HEK293 (cell line): ENCODE results near the gene ASPDH.
A peak's percentile ranks its signal among the peaks of the same experiment; 100 is the strongest.

Experiments
- CTCF ChIA-PET: fragments of 350-600 bp; formaldehyde crosslinking; extraction: SDS; loops from one replicate; lab custom pipeline; 2021; ENCODE audit warnings: antibody characterized with exemption; lab: Yijun Ruan, JAX
- POLR2A ChIA-PET: fragments of 300-600 bp; formaldehyde crosslinking; extraction: SDS; loops from one replicate; lab custom pipeline; 2020; ENCODE audit warnings: antibody characterized with exemption, inconsistent platforms; lab: Yijun Ruan, JAX
- H3K27ac ChIP-seq: fragments of 200-500 bp; sonication (Bioruptor generic); 2 replicates; pipeline ENCODE4 v1.5.1; 2014; ENCODE audit warnings: low read depth, low read length, control low read depth, inconsistent platforms; ENCODE audit errors: extremely low read depth
- H3K36me3 ChIP-seq, 2 experiments: fragments of 200-500 bp in 1 of 2; sonication (Bioruptor generic) in 1 of 2; 1 replicate in 1 of 2; 2 replicates in 1 of 2; pipeline ENCODE4 v1.5.1; 2014 to 2017; ENCODE audit warnings: inconsistent platforms in 2 of 2, low read length in 2 of 2; ENCODE audit not compliant: control insufficient read depth in 2 of 2, insufficient read depth in 1 of 2
- H3K4me1 ChIP-seq: fragments of 200-500 bp; sonication (Bioruptor generic); 2 replicates; pipeline ENCODE4 v1.5.1; 2014; ENCODE audit warnings: mild to moderate bottlenecking, low read length, inconsistent platforms; ENCODE audit not compliant: control insufficient read depth, insufficient read depth
- H3K4me3 ChIP-seq: 2 replicates; pipeline ENCODE4 v1.5.1; 2011; ENCODE audit warnings: low read depth, mild to moderate bottlenecking, control low read depth, low read length, moderate library complexity
- H3K9me3 ChIP-seq: fragments of 200-500 bp; sonication (Bioruptor generic); 2 replicates; pipeline ENCODE4 v1.5.1; 2014; ENCODE audit warnings: low read depth, low read length, inconsistent platforms; ENCODE audit not compliant: control insufficient read depth, insufficient read depth
- BCL11A ChIP-seq: fragments of 450-650 bp; formaldehyde crosslinking; IDR thresholded peaks from 2 replicates; pipeline ENCODE4 v1.5.1; 2016; ENCODE audit warnings: low read depth, missing biosample characterization, missing genetic modification characterization
- KLF8 ChIP-seq: fragments of 450-650 bp; formaldehyde crosslinking; IDR thresholded peaks from 2 replicates; pipeline ENCODE4 v1.5.1; 2016; ENCODE audit warnings: missing biosample characterization, missing genetic modification characterization
- KLF9 ChIP-seq: fragments of 450-650 bp; formaldehyde crosslinking; IDR thresholded peaks from 2 replicates; pipeline ENCODE4 v1.5.1; 2016; ENCODE audit warnings: missing biosample characterization, missing genetic modification characterization, low read depth
- ZBTB6 ChIP-seq: fragments of 450-650 bp; formaldehyde crosslinking; IDR thresholded peaks from 2 replicates; pipeline ENCODE4 v1.5.1; 2017; ENCODE audit warnings: missing biosample characterization, missing genetic modification characterization
- ZNF114 ChIP-seq: fragments of 450-650 bp; formaldehyde crosslinking; IDR thresholded peaks from 2 replicates; pipeline ENCODE4 v1.5.0; 2017; ENCODE audit warnings: missing biosample characterization, missing genetic modification characterization
- ZNF132 ChIP-seq: fragments of 450-650 bp; formaldehyde crosslinking; IDR thresholded peaks from 2 replicates; pipeline ENCODE4 v1.5.1; 2017; ENCODE audit warnings: missing biosample characterization, missing genetic modification characterization, borderline replicate concordance
- ZNF148 ChIP-seq: fragments of 450-650 bp; formaldehyde crosslinking; IDR thresholded peaks from 2 replicates; pipeline ENCODE4 v1.5.0; 2017; ENCODE audit warnings: missing biosample characterization, missing genetic modification characterization, borderline replicate concordance
- ZNF157 ChIP-seq: fragments of 450-650 bp; formaldehyde crosslinking; IDR thresholded peaks from 2 replicates; pipeline ENCODE4 v1.5.1; 2016; ENCODE audit warnings: missing biosample characterization, missing genetic modification characterization
- ZNF223 ChIP-seq: fragments of 450-650 bp; formaldehyde crosslinking; IDR thresholded peaks from 2 replicates; pipeline ENCODE4 v1.5.1; 2016; ENCODE audit warnings: missing biosample characterization, missing genetic modification characterization
- ZNF26 ChIP-seq: fragments of 450-650 bp; formaldehyde crosslinking; IDR thresholded peaks from 2 replicates; pipeline ENCODE4 v1.5.1; 2016; ENCODE audit warnings: missing biosample characterization, missing genetic modification characterization
- ZNF266 ChIP-seq: fragments of 450-650 bp; formaldehyde crosslinking; IDR thresholded peaks from 2 replicates; pipeline ENCODE4 v1.5.1; 2016; ENCODE audit warnings: missing biosample characterization, missing genetic modification characterization, low read depth
- ZNF366 ChIP-seq: fragments of 450-650 bp; formaldehyde crosslinking; conservative IDR thresholded peaks from 2 replicates; pipeline ENCODE4 v1.5.1; 2016; ENCODE audit warnings: missing biosample characterization, missing genetic modification characterization
- ZNF530 ChIP-seq: fragments of 450-650 bp; formaldehyde crosslinking; IDR thresholded peaks from 2 replicates; pipeline ENCODE4 v1.5.1; 2016; ENCODE audit warnings: low read depth, missing biosample characterization, missing genetic modification characterization
- ZNF558 ChIP-seq: fragments of 450-650 bp; formaldehyde crosslinking; IDR thresholded peaks from 2 replicates; pipeline ENCODE4 v1.5.1; 2016; ENCODE audit warnings: missing biosample characterization, missing genetic modification characterization
- ZNF560 ChIP-seq: fragments of 450-650 bp; formaldehyde crosslinking; IDR thresholded peaks from 2 replicates; pipeline ENCODE4 v1.5.1; 2017; ENCODE audit warnings: missing biosample characterization, missing genetic modification characterization, borderline replicate concordance
- ZNF600 ChIP-seq: fragments of 450-650 bp; formaldehyde crosslinking; IDR thresholded peaks from 2 replicates; pipeline ENCODE4 v1.5.1; 2016; ENCODE audit warnings: missing biosample characterization, missing genetic modification characterization
- ZNF707 ChIP-seq: fragments of 450-650 bp; formaldehyde crosslinking; IDR thresholded peaks from 2 replicates; pipeline ENCODE4 v1.5.1; 2016; ENCODE audit warnings: missing biosample characterization, missing genetic modification characterization
- ZNF76 ChIP-seq: fragments of 450-650 bp; formaldehyde crosslinking; IDR thresholded peaks from 2 replicates; pipeline ENCODE4; 2016; ENCODE audit warnings: low read depth, missing biosample characterization, missing genetic modification characterization, borderline replicate concordance
- ZNF837 ChIP-seq: fragments of 450-650 bp; formaldehyde crosslinking; IDR thresholded peaks from 2 replicates; pipeline ENCODE4 v1.5.1; 2016; ENCODE audit warnings: missing biosample characterization, missing genetic modification characterization
- ZSCAN18 ChIP-seq: fragments of 450-650 bp; formaldehyde crosslinking; IDR thresholded peaks from 2 replicates; pipeline ENCODE4 v1.5.1; 2016; ENCODE audit warnings: missing biosample characterization, missing genetic modification characterization
- ZSCAN30 ChIP-seq: fragments of 450-650 bp; IDR thresholded peaks from 2 replicates; pipeline ENCODE4 v1.5.1; 2018; ENCODE audit warnings: missing biosample characterization, mild to moderate bottlenecking, missing genetic modification characterization, moderate library complexity

The ASPDH gene

GRCh38 chr19:50510121-50510670 lies 3.5 kb downstream of the ASPDH start:
- CTCF ChIA-PET, result interaction anchor here (0.9 to 1.7 kb wide), 4 partner anchors 27 to 50 kb away, joined by 3 to 5 read pairs (median 3); no protein-coding TSS in a partner anchor
- TF ChIP-seq ZNF600 (tag by site-specific recombination) (no peak), ZNF114 (tag by site-specific recombination) (no peak), ZNF366 (tag by site-specific recombination) (0 out of 2 replicates have a peak, but pooled peaks have one; percentile 41), ZNF26 (no peak), ZNF837 (tag by site-specific recombination) (no peak)
- H3K4me3 ChIP-seq, result peak overlapping the region; percentile 64
- H3K9me3 ChIP-seq, result no peaks in the 10 kb centered on the region
- H3K27ac ChIP-seq, result peak overlapping the region; percentile 18; the same call in 1 of the 2 replicates
- POLR2A ChIA-PET, result interaction anchor here (1.1 to 1.7 kb wide), 3 partner anchors 13 to 295 kb away, joined by 3 to 8 read pairs (median 4); partner anchors contain the start of gene POLD1
- H3K36me3 ChIP-seq, result no peaks in the 10 kb centered on the region; a peak in 1 of 3 replicates
- peaks cover 5% of the 10 kb centered on the region for H3K4me1 ChIP-seq

- no peak overlapping the region for H3K27ac ChIP-seq
- H3K4me1 ChIP-seq, result peaks cover 5% of the 10 kb centered on the region
- H3K9me3 ChIP-seq, result no peaks in the 10 kb centered on the region
- TF ChIP-seq ZNF157 (tag by site-specific recombination) (no peak), ZNF558 (tag by site-specific recombination) (no peak), ZBTB6 (tag by site-specific recombination) (no peak), ZNF223 (tag by site-specific recombination) (no peak)
- POLR2A ChIA-PET, result interaction anchor here (0.6 to 1.1 kb wide), 3 partner anchors 125 to 1680 kb away, joined by 3 to 6 read pairs (median 3); partner anchors contain the start of gene POLD1
- no peaks in the 10 kb centered on the region; a peak in 1 of 3 replicates for H3K36me3 ChIP-seq
- H3K4me3 ChIP-seq, result no peak overlapping the region
- CTCF ChIA-PET, result interaction anchor here (0.7 to 1.6 kb wide), 3 partner anchors 28 to 362 kb away, joined by 3 to 5 read pairs (median 3); no protein-coding TSS in a partner anchor
These were observed 4.3 kb downstream of the ASPDH start for GRCh38 chr19:50509366-50509765.

GRCh38 chr19:50508843-50509190 lies 4.9 kb downstream of the ASPDH start:
- CTCF ChIA-PET, result interaction anchor here (0.7 to 1.6 kb wide), 2 partner anchors 28 to 361 kb away, joined by 3 to 5 read pairs; no protein-coding TSS in a partner anchor
- H3K9me3 ChIP-seq, result no peaks in the 10 kb centered on the region
- H3K27ac ChIP-seq, result no peak overlapping the region
- H3K36me3 ChIP-seq, result no peaks in the 10 kb centered on the region; a peak in 1 of 3 replicates
- POLR2A ChIA-PET, result interaction anchor here (0.6 to 1.1 kb wide), 4 partner anchors 125 to 1681 kb away, joined by 3 to 8 read pairs (median 4); partner anchors contain the start of gene POLD1
- no peak overlapping the region for H3K4me3 ChIP-seq
- peaks cover 5% of the 10 kb centered on the region for H3K4me1 ChIP-seq
- no peak for TF ChIP-seq KLF9
- no peak for TF ChIP-seq ZNF76
- no peak for TF ChIP-seq ZNF530 (tag by site-specific recombination)
- TF ChIP-seq ZSCAN30 (tag by site-specific recombination), result no peak
- TF ChIP-seq ZNF560 (tag by site-specific recombination), result no peak
- no peak for TF ChIP-seq ZNF266 (tag by site-specific recombination)
- no peak for TF ChIP-seq ZNF148 (tag by site-specific recombination)
- TF ChIP-seq KLF8, result no peak
- TF ChIP-seq BCL11A (tag by site-specific recombination), result no peak
- TF ChIP-seq ZSCAN18 (tag by site-specific recombination), result no peak
- TF ChIP-seq ZNF132 (tag by site-specific recombination), result no peak
- TF ChIP-seq ZNF707 (tag by site-specific recombination), result no peak
